GM12878 (cell line): ENCODE data around the gene ADAM23. TPM values are rescaled to one million over a fixed set of nuclear protein-coding genes. Genes with fewer than 3 reads are reported as not detected.

Source experiments
- ATAC-seq: fragments of 200-7000 bp; cut with Tn5 transposase; 3 replicates; pipeline ENCODE4 v1.9.1; 2020; ENCODE audit warnings: mild to moderate bottlenecking, moderate library complexity
- BruUV-seq: library from RNA; stranded (reverse); fragments of 400-500 nt; replicated peaks from 2 replicates; lab custom pipeline; 2021; lab: Mats Ljungman, UMichigan
- CTCF ChIA-PET: fragments of 300-600 bp; sonication (Branson Sonifier 250); formaldehyde crosslinking; extraction: SDS; loops from one replicate; lab custom pipeline; 2021; ENCODE audit warnings: inconsistent platforms; lab: Yijun Ruan, JAX
- POLR2A ChIA-PET: fragments of 350-600 bp; formaldehyde crosslinking; extraction: SDS; loops from one replicate; lab custom pipeline; 2021; ENCODE audit warnings: inconsistent platforms; lab: Charles Lee
- RAD21 ChIA-PET: fragments of 300-600 bp; sonication (Branson Sonifier 250); formaldehyde crosslinking; loops from one replicate; lab custom pipeline; 2023; ENCODE audit warnings: antibody characterized with exemption; ENCODE audit not compliant: unreplicated experiment; lab: Charles Lee
- SMC1A ChIA-PET: fragments of 300-600 bp; sonication (Branson Sonifier 250); formaldehyde crosslinking; loops from one replicate; lab custom pipeline; 2023; ENCODE audit not compliant: unreplicated experiment, uncharacterized antibody; lab: Charles Lee
- DNase-seq: peaks from one replicate; pipeline ENCODE4 v3.0.0-alpha.2; 2011; ENCODE audit warnings: low read depth, low spot score
- FAIRE-seq: peaks from 3 replicates; lab custom pipeline; 2011; peaks lifted over from hg19 to GRCh38; lab: Jason Lieb, UNC
- H2AFZ ChIP-seq: 2 replicates; pipeline ENCODE4 v1.6.0; 2011; ENCODE audit warnings: low read depth, low read length, control low read depth; ENCODE audit not compliant: control insufficient read depth
- H3K27ac ChIP-seq: 2 replicates; pipeline ENCODE4 v1.5.1; 2011; ENCODE audit warnings: control low read depth; ENCODE audit not compliant: control insufficient read depth, insufficient read depth
- H3K27me3 ChIP-seq, 2 experiments: replicated peaks in 1 of 2; 2 replicates each; pipeline versions ENCODE4 v1.6.0 to v1.6.1; 2011; ENCODE audit warnings: low read length in 1 of 2; ENCODE audit not compliant: control insufficient read depth in 2 of 2, insufficient read depth in 2 of 2
- H3K36me3 ChIP-seq, 2 experiments: 2 replicates each; pipeline ENCODE4 v1.5.1; 2011; ENCODE audit warnings: low read length in 1 of 2; ENCODE audit not compliant: control insufficient read depth in 2 of 2, insufficient read depth in 2 of 2
- H3K4me1 ChIP-seq: 2 replicates; pipeline ENCODE4 v1.6.1; 2011; ENCODE audit warnings: mild to moderate bottlenecking, low read length, moderate library complexity, mixed read lengths; ENCODE audit not compliant: control insufficient read depth, insufficient read depth
- H3K4me2 ChIP-seq: 2 replicates; pipeline ENCODE4 v1.6.0; 2011; ENCODE audit warnings: control low read depth; ENCODE audit not compliant: control insufficient read depth, insufficient read depth
- H3K4me3 ChIP-seq: fragments of 200-600 bp; sonication (generic); 2 replicates; pipeline ENCODE4 v1.5.1; 2016
- H3K79me2 ChIP-seq: 2 replicates; pipeline ENCODE4 v1.6.0; 2011; ENCODE audit warnings: low read length; ENCODE audit not compliant: control insufficient read depth, insufficient read depth
- H3K9ac ChIP-seq: 2 replicates; pipeline ENCODE4 v1.8.0; 2011; ENCODE audit warnings: low read length, control low read depth, mixed read lengths; ENCODE audit not compliant: control insufficient read depth, insufficient read depth
- H3K9me3 ChIP-seq: replicated peaks from 3 replicates; pipeline ENCODE4 v1.5.1; 2011; ENCODE audit warnings: mild to moderate bottlenecking, low read length; ENCODE audit not compliant: control insufficient read depth, insufficient read depth
- H4K20me1 ChIP-seq: 2 replicates; pipeline ENCODE4 v1.6.0; 2011; ENCODE audit not compliant: control insufficient read depth, insufficient read depth
- BCLAF1 ChIP-seq: fragments of 450-650 bp; IDR thresholded peaks from 2 replicates; pipeline ENCODE4 v1.6.1; 2017; ENCODE audit warnings: antibody characterized with exemption, mild to moderate bottlenecking, moderate library complexity
- BHLHE40 ChIP-seq, 2 experiments: fragments of 450-650 bp in 1 of 2; IDR thresholded peaks; 2 replicates each; pipeline ENCODE4 v1.6.1; 2011 to 2017; ENCODE audit warnings: low read depth in 2 of 2, borderline replicate concordance in 1 of 2, improper control_type of control experiment in 1 of 2, low read length in 1 of 2, mild to moderate bottlenecking in 1 of 2
- CREB1 ChIP-seq: IDR thresholded peaks from 2 replicates; pipeline ENCODE4 v1.6.1; 2012; ENCODE audit warnings: low read depth, mild to moderate bottlenecking, inconsistent platforms
- E2F8 ChIP-seq: fragments of 450-650 bp; IDR thresholded peaks from 2 replicates; pipeline ENCODE4 v1.6.1; 2018; ENCODE audit warnings: mild to moderate bottlenecking, low read depth, moderate library complexity; ENCODE audit not compliant: partially characterized antibody
- HCFC1 ChIP-seq: fragments of 150-350 bp; IDR thresholded peaks from 2 replicates; pipeline ENCODE4 v1.6.1; 2014; ENCODE audit warnings: low read length
- RBBP5 ChIP-seq: fragments of 200-600 bp; sonication (generic); conservative IDR thresholded peaks from 2 replicates; pipeline ENCODE4 v1.6.1; 2016
- SREBF2 ChIP-seq: IDR thresholded peaks from 2 replicates; pipeline ENCODE4 v1.6.1; 2012; ENCODE audit warnings: mild to moderate bottlenecking, low read length
- USF1 ChIP-seq: IDR thresholded peaks from 2 replicates; pipeline ENCODE4 v1.6.1; 2011; ENCODE audit warnings: borderline replicate concordance, low read depth, mild to moderate bottlenecking, moderate library complexity, mixed read lengths, low read length; ENCODE audit not compliant: insufficient read depth; ENCODE audit errors: extremely low read length
- ZNF687 ChIP-seq: fragments of 450-650 bp; IDR thresholded peaks from 2 replicates; pipeline ENCODE4 v1.6.1; 2017; ENCODE audit warnings: mild to moderate bottlenecking, moderate library complexity
- WGBS: methylation state at CpG from one replicate; pipeline ENCODE4 v1.1.6; 2016; ENCODE audit warnings: low lambda C conversion rate; ENCODE audit not compliant: insufficient replicate concordance, insufficient coverage; ENCODE audit errors: missing lambda C conversion rate; 5-methylcytosine and 5-hydroxymethylcytosine counted together
- in situ Hi-C: fragments of 300-500 bp; cut with MboI; formaldehyde crosslinking; loops from 9 replicates; pipeline ENCODE4 v1.14.3; 2018; ENCODE audit warnings: mixed read lengths
- intact Hi-C: fragments of 100-400 bp; cut with micrococcal nuclease; formaldehyde crosslinking; loops from one replicate; pipeline ENCODE4 v1.14.2; 2022; ENCODE audit not compliant: unreplicated experiment
- polyA plus RNA-seq, 11 experiments: library from polyadenylated mRNA; depleted of rRNA in 4 of 11; unstranded in 6 of 11; stranded (reverse) in 5 of 11; fragments of >200 nt; fragmentation: Nextera tagmentation in 4 of 11; fragmentation: Illumina TruSeq in 1 of 11; extraction: Ambion mirVana in 4 of 11; extraction: Trizol in 1 of 11; gene quantifications; 1 replicate in 1 of 11; 2 replicates in 10 of 11; pipeline versions ENCODE4 v1.2.1 to v1.2.3, GENCODE V29; 2011 to 2016; ENCODE audit warnings: inconsistent platforms in 2 of 11, missing spikeins in 2 of 11, low read depth in 1 of 11
- total RNA-seq, 4 experiments: library from RNA; depleted of rRNA in 3 of 4; stranded (reverse); fragments of >200 nt in 3 of 4; fragmentation: Illumina TruSeq in 1 of 4; extraction: Trizol in 1 of 4; gene quantifications; 2 replicates each; pipeline versions ENCODE4 v1.2.1 to v1.2.3, GENCODE V29; 2013 to 2021

ADAM23 gene
- total and polyA plus RNA-seq, 10 of the 15 experiments (the other 5 are each of a cell fraction or from before 2014, with no cell fraction given): 5.7 to 41.8 (median 15.6) TPM

GRCh38 chr2:206573793-206574192, 130.5 kb downstream of the ADAM23 start:
- ATAC-seq: no peak
- intact Hi-C loops (no loop called here), in situ Hi-C loops (no loop called here)
- no peak overlapping the region for H3K9ac ChIP-seq
- H3K9me3 ChIP-seq: no peaks in the 10 kb centered on the region
- no peak for FAIRE-seq
- H3K4me3 ChIP-seq: no peak overlapping the region
- ChIA-PET CTCF (interaction anchor here (1.9 kb wide), 1 partner anchor 15 kb away, joined by 5 read pairs; no protein-coding TSS in a partner anchor), SMC1A (interaction anchor here (2.8 kb wide), 1 partner anchor 14 kb away, joined by 18 read pairs; no protein-coding TSS in a partner anchor), POLR2A (interaction anchor here (0.6 to 1.0 kb wide), 2 partner anchors 20 to 158 kb away, joined by 3 to 4 read pairs; no protein-coding TSS in a partner anchor), RAD21 (interaction anchor here (0.9 to 1.3 kb wide), 2 partner anchors 12 to 103 kb away, joined by 3 read pairs; no protein-coding TSS in a partner anchor)
- no TSS peak for BruUV-seq
- no peak for DNase-seq
- H3K27me3 ChIP-seq: no peaks in the 10 kb centered on the region
- no peaks in the 10 kb centered on the region for H3K36me3 ChIP-seq
- no peaks in the 10 kb centered on the region for H3K79me2 ChIP-seq
- 54% methylated on average over 6 of the region's 6 CpGs for WGBS
- H2AFZ ChIP-seq: no peak overlapping the region
- no peaks in the 10 kb centered on the region for H4K20me1 ChIP-seq
- H3K4me1 ChIP-seq: no peaks in the 10 kb centered on the region
- no peak overlapping the region for H3K27ac ChIP-seq
- H3K4me2 ChIP-seq: no peak overlapping the region
- TF ChIP-seq SREBF2 (no peak), BHLHE40 (IDR thresholded peaks at IDR 0.05; ENCODE audit: borderline replicate concordance in 1 of 2, low read depth in 2 of 2, low read length in 1 of 2) (no peak), ZNF687 (no peak), E2F8 (no peak), HCFC1 (no peak), USF1 (no peak), CREB1 (no peak), BCLAF1 (no peak), RBBP5 (no peak)
